ENCODE measurements around the gene REEP1. TPM values are rescaled to one million over a fixed set of nuclear protein-coding genes. Genes with fewer than 3 reads are reported as not detected.

REEP1 gene
- total and polyA plus RNA-seq, 9 of the 15 experiments (the other 6 are each of a cell fraction or from before 2014, with no cell fraction given), result 0.11 to 0.67 (median 0.13) TPM

- H3K4me2 ChIP-seq (ENCODE audit: insufficient read depth, low read length), result no peak overlapping the region
- DNase-seq (ENCODE audit: extremely low read depth in 1 of 4, low spot score in 3 of 4) (peak in 2 of 4 experiments; percentile 12 to 20), ATAC-seq (peak; percentile 71), FAIRE-seq (no peak)
- peaks cover 16 to 27% of the 10 kb centered on the region in 2 experiments; a peak in 3 of 5 replicates for H3K27me3 ChIP-seq (ENCODE audit: control insufficient read depth in 2 of 2, insufficient read depth in 2 of 2, low read length in 2 of 2)
- no TSS peak for BruUV-seq (replicated peaks)
- intact Hi-C loops (cut with micrococcal nuclease), result no loop called here
- H3K9ac ChIP-seq (ENCODE audit: insufficient read depth in 1 of 2, low read depth in 2 of 2, low read length in 2 of 2), result no peak overlapping the region
- H3K79me2 ChIP-seq (ENCODE audit: control insufficient read depth, insufficient read depth, low read length), result no peaks in the 10 kb centered on the region
- POLR2A ChIA-PET, result interaction anchor here (0.6 kb wide), 1 partner anchor 517 kb away, joined by 4 read pairs; no protein-coding TSS in a partner anchor
- in situ Hi-C loops (cut with MboI), result no loop called here
- no peaks in the 10 kb centered on the region for H3K9me1 ChIP-seq (ENCODE audit: control insufficient read depth, insufficient read depth, low read length)
- no peaks in the 10 kb centered on the region for H4K20me1 ChIP-seq (replicated peaks; ENCODE audit: control insufficient read depth, insufficient read depth, low read length)
- CTCF ChIA-PET (ENCODE audit: low intra/inter-chr PET ratio), result no interaction called here
- H3K9me3 ChIP-seq (replicated peaks; ENCODE audit: control insufficient read depth, insufficient read depth, low read depth, low read length), result no peaks in the 10 kb centered on the region
- H3K27ac ChIP-seq (ENCODE audit: extremely low read depth, low read depth, low read length), result no peak overlapping the region
- 2% methylated on average over 5 of the region's 5 CpGs for WGBS (ENCODE audit: insufficient coverage, low coverage, missing lambda C conversion rate)
- H2AFZ ChIP-seq (ENCODE audit: low read depth, low read length), result no peak overlapping the region
- H3K36me3 ChIP-seq (ENCODE audit: control insufficient read depth, insufficient read depth, low read length), result no peaks in the 10 kb centered on the region
- no peak overlapping the region for H3K4me3 ChIP-seq
- no peaks in the 10 kb centered on the region for H3K4me1 ChIP-seq (replicated peaks in 1 of 2; ENCODE audit: control insufficient read depth in 2 of 2, insufficient read depth in 2 of 2, low read length in 2 of 2)
- TF ChIP-seq IRF1 (CRISPR knock-in tag; IDR thresholded peaks at IDR 0.05; ENCODE audit: borderline replicate concordance) (no peak), RAD21 (CRISPR knock-in tag; conservative IDR thresholded peaks at IDR 0.05 in 1 of 2, IDR thresholded peaks at IDR 0.05 in 1 of 2) (peak; percentile 9 to 56; a peak in 2 of 4 replicates), HSF4 (CRISPR knock-in tag; IDR thresholded peaks at IDR 0.05; ENCODE audit: borderline replicate concordance) (no peak), PRDM10 (IDR thresholded peaks at IDR 0.05; ENCODE audit: partially characterized antibody) (peak; percentile 31), REST (IDR thresholded peaks at IDR 0.05; ENCODE audit: borderline replicate concordance) (0 out of 2 replicates have a peak, but pooled peaks have one; percentile 18), REST (CRISPR knock-in tag; IDR thresholded peaks at IDR 0.05; ENCODE audit: low read depth) (no peak)
Observed at GRCh38 chr2:86297382-86298147, 39.9 kb downstream of the REEP1 start.
